ENCODE data around the gene MCL1.

- TF ChIP-seq POLR2A (IDR thresholded peaks at IDR 0.05; ENCODE audit: low read depth, low read length) = no peak
- no peak for TF ChIP-seq TAF1 (IDR thresholded peaks at IDR 0.05; ENCODE audit: low read depth, low read length)
- TF ChIP-seq POLR2AphosphoS5 (IDR thresholded peaks at IDR 0.05; ENCODE audit: low read depth, low read length) = no peak
- no peak for TF ChIP-seq SPI1 (IDR thresholded peaks at IDR 0.05; ENCODE audit: low read depth, low read length)
These were observed 25.9 kb downstream of the MCL1 start for GRCh38 chr1:150553392-150554085.
